ENCODE results near the gene SPEM1. TPM values are rescaled to one million over a fixed set of nuclear protein-coding genes. Genes with fewer than 3 reads are reported as not detected.

SPEM1 gene
- total RNA-seq, 1 donor from 2014 or later, result not detected

GRCh38 chr17:7407485-7408251, 12.5 kb upstream of the SPEM1 start, which contains the start of gene NLGN2:
Gene NLGN2, plus strand, starts transcription at chr17:7407845. Its CDS starts 411 bp downstream, at chr17:7408256.
- H3K4me3 ChIP-seq, result no peak within 1 kb of the TSS

GRCh38 chr17:7408252-7408727, 11.8 kb upstream of the SPEM1 start:
- H3K9me3 ChIP-seq, result no peaks in the 10 kb centered on the region
- DNase-seq, result no peak
- no peak overlapping the region for H3K4me3 ChIP-seq
- peaks cover 7% of the 10 kb centered on the region for H3K4me1 ChIP-seq
- no peaks in the 10 kb centered on the region for H3K27me3 ChIP-seq (ENCODE audit: low read depth)
- H3K36me3 ChIP-seq, result no peaks in the 10 kb centered on the region
- TF ChIP-seq CTCF (IDR thresholded peaks at IDR 0.05), result no peak
- intact Hi-C loops (cut with DNase I), result no loop called here
- ATAC-seq, result no peak
- H3K27ac ChIP-seq, result no peak overlapping the region

More at GRCh38 chr17:7407485-7408251, 12.5 kb upstream of the SPEM1 start, which contains the start of gene NLGN2:
- no peak for ATAC-seq
- no peaks in the 10 kb centered on the region for H3K9me3 ChIP-seq
- intact Hi-C loops (cut with DNase I), result no loop called here
- peaks cover 13% of the 10 kb centered on the region for H3K4me1 ChIP-seq
- H3K27me3 ChIP-seq (ENCODE audit: low read depth), result no peaks in the 10 kb centered on the region
- no peak within 1 kb of the TSS for H3K27ac ChIP-seq
- no peak for DNase-seq
- no peaks in the 10 kb centered on the region for H3K36me3 ChIP-seq
- no peak for TF ChIP-seq CTCF (IDR thresholded peaks at IDR 0.05)

GRCh38 chr17:7408863-7409262, 11.3 kb upstream of the SPEM1 start:
- no peak for TF ChIP-seq CTCF (IDR thresholded peaks at IDR 0.05)
- intact Hi-C loops (cut with DNase I), result no loop called here
- Histone ChIP-seq H3K4me1 (peaks cover 6% of the 10 kb centered on the region), H3K27me3 (ENCODE audit: low read depth) (no peaks in the 10 kb centered on the region), H3K9me3 (no peaks in the 10 kb centered on the region), H3K4me3 (no peak overlapping the region), H3K27ac (no peak overlapping the region), H3K36me3 (no peaks in the 10 kb centered on the region)
- DNase-seq (no peak), ATAC-seq (no peak)

- TF ChIP-seq CTCF (IDR thresholded peaks at IDR 0.05), result no peak
- no peak for ATAC-seq
- no peak overlapping the region for H3K4me3 ChIP-seq
- no peak overlapping the region for H3K27ac ChIP-seq
- no peaks in the 10 kb centered on the region for H3K27me3 ChIP-seq (ENCODE audit: low read depth)
- DNase-seq, result no peak
- peaks cover 6% of the 10 kb centered on the region for H3K4me1 ChIP-seq
- no peaks in the 10 kb centered on the region for H3K36me3 ChIP-seq
- H3K9me3 ChIP-seq, result no peaks in the 10 kb centered on the region
- intact Hi-C loops (cut with DNase I), result no loop called here
Measured at GRCh38 chr17:7409716-7410115, 10.4 kb upstream of the SPEM1 start.

GRCh38 chr17:7410634-7411426, 9.3 kb upstream of the SPEM1 start:
- Histone ChIP-seq H3K27ac (no peak overlapping the region), H3K36me3 (no peaks in the 10 kb centered on the region), H3K4me1 (no peaks in the 10 kb centered on the region), H3K9me3 (no peaks in the 10 kb centered on the region), H3K4me3 (no peak overlapping the region), H3K27me3 (ENCODE audit: low read depth) (no peaks in the 10 kb centered on the region)
- DNase-seq (no peak), ATAC-seq (no peak)
- no peak for TF ChIP-seq CTCF (IDR thresholded peaks at IDR 0.05)
- intact Hi-C loops (cut with DNase I), result no loop called here
